ENCODE measurements around the gene PACS2.

The PACS2 gene

DNA sequence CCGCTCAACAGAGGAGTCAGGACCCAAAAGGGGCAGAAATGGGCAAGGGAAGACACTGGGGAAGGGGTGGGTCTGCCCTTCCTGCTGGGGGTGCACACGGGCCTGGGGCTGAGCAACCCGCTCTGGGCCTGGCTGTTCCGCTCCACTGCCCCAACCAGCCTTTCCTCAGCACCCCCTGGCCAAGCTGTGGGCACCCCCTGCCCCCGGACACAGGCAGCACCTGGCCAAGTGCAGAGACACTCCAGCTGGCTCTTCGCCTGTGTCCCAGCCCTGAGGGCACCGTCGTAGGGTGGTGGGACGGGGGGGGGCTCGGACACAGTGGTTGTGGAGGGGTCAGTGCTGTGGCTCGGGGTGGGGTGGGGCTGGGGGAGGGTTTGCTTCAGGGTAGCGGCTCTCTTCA, 10.3 kb downstream of the PACS2 start:
- Histone ChIP-seq H3K36me3 (ENCODE audit: insufficient read depth) (no peaks in the 10 kb centered on the region), H3K4me1 (ENCODE audit: low read depth, poor library complexity, severe bottlenecking) (peaks cover under 1% of the 10 kb centered on the region), H3K27ac (no peak overlapping the region), H3K4me2 (peak overlapping the region; percentile 36; the same call in 1 of the 2 replicates), H3K4me3 (IDR thresholded peaks at IDR 0.05; ENCODE audit: insufficient read depth, low read depth, low read length) (no peak overlapping the region), H4K20me1 (ENCODE audit: insufficient read depth) (no peaks in the 10 kb centered on the region), H3K79me2 (ENCODE audit: insufficient read depth, low read depth) (no peaks in the 10 kb centered on the region), H3K9ac (no peak overlapping the region), H3K27me3 (ENCODE audit: insufficient read depth, low read depth) (no peaks in the 10 kb centered on the region), H2AFZ (ENCODE audit: low read depth) (no peak overlapping the region)
- TF ChIP-seq CTCF (conservative IDR thresholded peaks at IDR 0.05; ENCODE audit: low read depth, low read length), result no peak

GRCh38 chr14:105325303-105325702, 10.8 kb downstream of the PACS2 start:
- Histone ChIP-seq H3K4me2 (no peak overlapping the region), H4K20me1 (ENCODE audit: insufficient read depth) (no peaks in the 10 kb centered on the region), H3K4me3 (IDR thresholded peaks at IDR 0.05; ENCODE audit: insufficient read depth, low read depth, low read length) (no peak overlapping the region)

GRCh38 chr14:105325716-105326567, 11.4 kb downstream of the PACS2 start:
- H3K36me3 ChIP-seq (ENCODE audit: insufficient read depth), result no peaks in the 10 kb centered on the region
- H3K27me3 ChIP-seq (ENCODE audit: insufficient read depth, low read depth), result no peaks in the 10 kb centered on the region
- no peak overlapping the region for H3K4me2 ChIP-seq
- TF ChIP-seq CTCF (conservative IDR thresholded peaks at IDR 0.05; ENCODE audit: low read depth, low read length), result no peak
- H4K20me1 ChIP-seq (ENCODE audit: insufficient read depth), result no peaks in the 10 kb centered on the region
- no peak overlapping the region for H2AFZ ChIP-seq (ENCODE audit: low read depth)
- H3K9ac ChIP-seq, result no peak overlapping the region
- H3K27ac ChIP-seq, result no peak overlapping the region
- no peak overlapping the region for H3K4me3 ChIP-seq (IDR thresholded peaks at IDR 0.05; ENCODE audit: insufficient read depth, low read depth, low read length)
- H3K79me2 ChIP-seq (ENCODE audit: insufficient read depth, low read depth), result no peaks in the 10 kb centered on the region
- no peaks in the 10 kb centered on the region for H3K4me1 ChIP-seq (ENCODE audit: low read depth, poor library complexity, severe bottlenecking)

More at GRCh38 chr14:105325303-105325702, 10.8 kb downstream of the PACS2 start:
- TF ChIP-seq CTCF (conservative IDR thresholded peaks at IDR 0.05; ENCODE audit: low read depth, low read length), result no peak
- Histone ChIP-seq H3K4me1 (ENCODE audit: low read depth, poor library complexity, severe bottlenecking) (no peaks in the 10 kb centered on the region), H3K27me3 (ENCODE audit: insufficient read depth, low read depth) (no peaks in the 10 kb centered on the region), H3K27ac (no peak overlapping the region), H2AFZ (ENCODE audit: low read depth) (no peak overlapping the region), H3K36me3 (ENCODE audit: insufficient read depth) (no peaks in the 10 kb centered on the region), H3K79me2 (ENCODE audit: insufficient read depth, low read depth) (no peaks in the 10 kb centered on the region), H3K9ac (no peak overlapping the region)

- no peak overlapping the region for H3K4me2 ChIP-seq
- no peaks in the 10 kb centered on the region for H3K27me3 ChIP-seq (ENCODE audit: insufficient read depth, low read depth)
- no peaks in the 10 kb centered on the region for H4K20me1 ChIP-seq (ENCODE audit: insufficient read depth)
These were observed 12.0 kb downstream of the PACS2 start for GRCh38 chr14:105326568-105326867.

More at GRCh38 chr14:105326568-105326867, 12.0 kb downstream of the PACS2 start:
- Histone ChIP-seq H3K4me3 (IDR thresholded peaks at IDR 0.05; ENCODE audit: insufficient read depth, low read depth, low read length) (no peak overlapping the region), H3K9ac (no peak overlapping the region), H3K27ac (no peak overlapping the region), H3K36me3 (ENCODE audit: insufficient read depth) (no peaks in the 10 kb centered on the region), H2AFZ (ENCODE audit: low read depth) (no peak overlapping the region), H3K4me1 (ENCODE audit: low read depth, poor library complexity, severe bottlenecking) (no peaks in the 10 kb centered on the region), H3K79me2 (ENCODE audit: insufficient read depth, low read depth) (no peaks in the 10 kb centered on the region)
- no peak for TF ChIP-seq CTCF (conservative IDR thresholded peaks at IDR 0.05; ENCODE audit: low read depth, low read length)

Measured in KMS-11 (cell line).